Measurements from ENCODE around the gene CARD8.

The CARD8 gene

DNA sequence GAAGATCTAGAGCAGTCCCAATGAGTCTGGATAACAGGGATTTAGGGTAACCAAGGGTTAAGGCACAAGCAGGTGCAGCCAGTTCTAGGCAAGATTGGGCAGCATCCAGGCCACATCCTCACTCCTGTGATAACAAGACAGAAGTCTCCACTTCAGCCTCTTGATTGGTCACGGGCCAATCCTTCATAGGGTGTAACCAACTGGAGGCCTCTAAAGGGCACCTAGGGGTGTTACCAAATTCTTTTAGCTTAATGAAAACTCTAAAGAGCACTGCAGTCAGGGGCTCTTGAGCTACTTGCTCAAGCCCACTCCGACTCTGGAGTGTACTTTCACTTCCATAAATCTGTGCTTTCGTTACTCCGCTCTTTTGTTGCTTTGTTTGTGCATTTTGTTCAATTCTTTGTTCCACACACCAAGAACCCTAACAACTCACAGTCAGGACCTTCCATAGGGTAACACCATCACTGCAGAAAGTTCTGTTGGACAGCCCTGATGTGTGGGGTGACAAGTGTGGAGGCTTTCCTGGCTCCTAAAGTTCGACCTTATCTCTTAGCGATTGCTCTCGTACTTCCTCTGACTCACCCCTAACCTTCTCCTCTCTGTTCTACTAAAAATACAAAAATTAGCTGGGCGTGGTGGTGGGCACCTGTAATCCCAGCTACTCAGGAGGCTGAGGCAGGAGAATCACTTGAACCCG is 49.2 kb downstream of the CARD8 start:
- DNase-seq (ENCODE audit: low spot score): no peak

DNA sequence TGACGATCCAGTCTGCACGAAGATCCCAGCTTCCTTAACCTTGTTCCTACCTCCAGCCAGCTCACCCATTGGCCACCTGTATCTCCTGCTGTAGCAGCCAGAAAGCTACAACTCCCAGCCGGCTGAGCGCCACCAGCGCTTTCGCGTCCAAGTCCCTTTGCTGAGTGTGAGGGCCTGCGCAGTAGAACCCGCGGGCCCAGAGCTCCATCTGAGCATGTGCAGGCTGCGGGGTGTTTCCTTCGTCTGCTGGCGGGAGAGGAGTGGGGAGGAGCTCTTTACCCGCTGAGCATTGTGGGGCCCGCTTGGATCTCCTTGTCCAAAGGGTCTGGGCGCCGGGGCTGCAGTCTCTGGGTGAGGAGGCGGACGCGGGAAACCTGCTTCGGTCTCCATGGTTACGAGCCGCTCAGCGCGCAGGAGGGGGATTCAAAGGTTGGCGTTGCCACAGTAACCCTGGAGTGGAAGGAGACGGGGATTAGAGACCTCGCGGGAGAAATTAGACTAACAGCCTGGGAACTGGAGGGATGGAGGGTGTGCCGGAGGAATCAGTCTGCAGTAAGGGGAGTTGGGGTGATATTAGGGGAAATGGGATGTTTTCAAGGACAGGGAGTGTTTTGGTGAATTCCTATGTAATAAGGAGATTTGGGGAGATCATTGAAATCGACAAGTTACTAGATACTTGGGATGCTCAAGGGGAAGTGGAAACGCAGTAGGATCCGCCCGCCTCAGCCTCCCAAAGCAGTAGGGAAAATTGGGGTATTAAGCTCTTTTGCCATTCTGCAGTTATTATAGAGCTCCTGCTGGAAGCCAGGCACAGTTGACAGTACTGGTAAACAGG is 51.7 kb downstream of the CARD8 start:
- peak; percentile 94 for DNase-seq (ENCODE audit: low spot score)

- DNase-seq (ENCODE audit: low spot score): no peak
Observed at GRCh38 chr19:48203222-48203793, 52.4 kb downstream of the CARD8 start.

GRCh38 chr19:48196933-48197665 is 58.6 kb downstream of the CARD8 start:
- no peak for DNase-seq (ENCODE audit: low spot score)

GRCh38 chr19:48196321-48196763 is 59.4 kb downstream of the CARD8 start:
- DNase-seq (ENCODE audit: low spot score): no peak

DNA sequence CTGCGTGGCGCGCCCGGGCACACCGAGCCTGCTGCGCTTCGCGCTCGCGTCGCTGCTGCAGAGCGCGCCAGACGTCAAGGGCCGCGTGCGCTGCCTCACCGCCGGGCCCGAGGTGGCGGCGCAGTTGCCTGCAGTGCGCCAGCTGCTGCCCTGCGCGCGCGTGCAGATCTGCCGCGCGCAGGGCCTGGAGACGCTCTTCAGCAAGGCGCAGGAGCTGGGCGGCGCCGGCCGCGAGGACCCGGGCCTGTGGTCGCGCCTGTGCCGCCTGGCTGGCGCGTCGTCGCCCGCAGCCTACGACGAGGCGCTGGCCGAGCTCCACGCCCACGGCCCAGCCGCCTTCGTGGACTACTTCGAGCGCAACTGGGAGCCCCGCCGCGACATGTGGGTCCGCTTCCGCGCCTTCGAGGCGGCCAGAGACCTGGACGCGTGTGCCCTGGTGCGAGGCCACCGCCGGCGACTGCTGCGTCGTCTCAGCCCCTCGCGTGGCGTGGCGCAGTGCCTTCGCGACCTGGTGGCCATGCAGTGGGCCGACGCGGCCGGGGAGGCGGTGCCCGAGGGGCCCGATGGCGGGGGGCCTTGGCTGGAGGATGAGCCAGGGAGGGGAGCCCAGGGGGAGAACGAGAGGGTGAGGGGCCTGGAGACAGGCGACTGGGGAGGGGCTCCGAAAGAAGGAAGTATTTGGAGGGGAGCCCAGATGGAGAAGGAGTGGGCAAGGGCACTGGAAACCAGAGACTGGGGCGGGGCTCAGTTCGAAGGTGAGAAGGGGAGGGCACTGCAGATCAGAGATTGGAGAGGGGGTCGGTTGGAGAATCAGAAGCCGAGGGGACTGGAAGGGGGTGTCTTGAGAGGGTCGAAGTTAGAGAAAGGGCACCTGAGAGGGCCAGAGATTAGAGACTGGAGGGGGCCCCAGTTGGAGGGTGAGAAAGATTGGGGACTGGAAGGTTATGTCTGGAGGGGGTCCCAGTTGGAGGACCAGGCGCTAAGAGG is 60.6 kb downstream of the CARD8 start:
- no peak for DNase-seq (ENCODE audit: low spot score)

GRCh38 chr19:48194041-48194843 is 61.5 kb downstream of the CARD8 start:
- DNase-seq (ENCODE audit: low spot score): peak; percentile 55

DNA sequence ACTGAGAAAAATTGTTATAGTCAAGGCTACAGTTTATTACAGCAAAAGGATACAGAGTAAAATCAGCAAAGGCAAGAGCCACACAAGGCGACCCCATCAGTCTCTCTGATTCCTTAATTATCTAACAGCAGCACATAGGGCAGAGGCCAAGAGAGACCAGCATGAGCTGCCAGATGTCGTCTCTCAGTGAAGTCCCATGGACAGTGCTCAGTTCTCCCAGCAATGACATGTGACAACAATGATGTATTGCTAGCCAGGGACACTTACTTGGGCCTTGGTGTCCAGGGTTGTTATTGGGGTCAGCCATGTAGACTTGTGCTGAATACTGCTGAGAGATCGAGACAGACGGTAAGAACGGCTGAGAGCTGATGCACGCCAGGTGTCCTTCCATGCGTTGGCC is 63.0 kb downstream of the CARD8 start:
- no peak for DNase-seq (ENCODE audit: low spot score)

GRCh38 chr19:48190885-48191284 is 64.8 kb downstream of the CARD8 start:
- no peak for DNase-seq (ENCODE audit: low spot score)

- DNase-seq (ENCODE audit: low spot score): peak; percentile 92
Observed at GRCh38 chr19:48190288-48190884, 65.3 kb downstream of the CARD8 start.

- no peak for DNase-seq (ENCODE audit: low spot score)
Observed at GRCh38 chr19:48186541-48186991, 69.1 kb downstream of the CARD8 start.

DNA sequence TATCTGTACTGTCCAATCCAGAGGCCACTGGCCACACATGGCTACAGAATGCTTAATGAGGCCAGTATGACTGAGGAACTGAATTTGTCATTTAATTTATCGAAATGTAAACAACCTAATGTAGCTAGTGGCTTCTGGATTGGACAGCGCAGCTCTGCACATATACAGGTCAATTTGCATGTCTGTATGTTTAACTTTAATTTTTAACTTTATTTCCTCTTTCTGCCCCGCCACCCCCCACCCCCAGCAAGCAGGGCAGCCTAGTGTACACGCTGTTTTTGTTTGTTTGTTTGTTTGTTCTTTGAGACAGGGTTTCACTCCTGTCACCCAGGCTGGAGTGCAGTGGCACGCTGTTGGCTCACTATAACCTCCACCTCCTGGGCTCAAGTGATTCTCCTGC is 69.7 kb downstream of the CARD8 start:
- DNase-seq (ENCODE audit: low spot score): no peak

GRCh38 chr19:48183356-48183755 is 72.4 kb downstream of the CARD8 start:
- DNase-seq (ENCODE audit: low spot score): no peak

- DNase-seq (ENCODE audit: low spot score): no peak
Observed at GRCh38 chr19:48182434-48182833, 73.3 kb downstream of the CARD8 start.

DNA sequence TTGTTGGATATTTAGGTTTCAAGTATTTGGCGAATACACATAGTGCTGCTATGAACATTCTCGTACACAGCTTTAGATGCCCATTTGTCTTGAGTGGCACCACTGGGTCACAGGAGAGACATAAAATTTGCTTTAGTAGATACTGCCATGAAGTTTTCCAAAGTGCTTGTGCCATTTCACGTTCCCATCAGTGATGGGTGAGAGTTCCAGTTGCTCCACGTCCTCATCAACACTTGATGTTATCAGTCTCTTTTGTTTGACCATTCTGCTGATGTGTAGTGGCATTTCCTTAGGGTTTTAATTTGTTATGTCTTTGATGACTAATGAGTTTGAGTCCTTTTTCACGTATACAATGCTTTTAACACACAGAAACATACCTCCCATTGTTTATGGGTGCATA is 74.2 kb downstream of the CARD8 start:
- no peak for DNase-seq (ENCODE audit: low spot score)

GRCh38 chr19:48176226-48176625 is 79.5 kb downstream of the CARD8 start:
- DNase-seq (ENCODE audit: low spot score): no peak

DNA sequence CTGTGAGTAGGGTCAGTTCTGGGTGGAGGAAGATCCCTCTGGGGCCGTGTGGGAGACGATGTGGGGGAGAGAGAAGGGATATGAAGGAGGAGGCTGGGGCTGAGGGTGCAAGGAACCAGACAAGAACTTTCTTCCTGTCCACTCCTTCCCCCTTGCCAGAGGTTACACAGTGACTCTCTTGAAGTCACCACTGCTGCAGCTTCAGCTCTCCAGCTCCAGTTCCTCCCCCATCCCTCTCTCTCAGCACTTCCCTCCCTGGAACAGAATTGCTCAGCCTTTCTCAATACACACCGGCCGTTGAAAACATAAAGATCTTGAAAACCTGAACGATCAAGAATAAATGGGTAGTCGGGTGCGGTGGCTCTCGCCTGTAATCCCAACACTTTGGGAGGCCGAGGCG is 80.1 kb downstream of the CARD8 start:
- DNase-seq (ENCODE audit: low spot score): no peak

DNA sequence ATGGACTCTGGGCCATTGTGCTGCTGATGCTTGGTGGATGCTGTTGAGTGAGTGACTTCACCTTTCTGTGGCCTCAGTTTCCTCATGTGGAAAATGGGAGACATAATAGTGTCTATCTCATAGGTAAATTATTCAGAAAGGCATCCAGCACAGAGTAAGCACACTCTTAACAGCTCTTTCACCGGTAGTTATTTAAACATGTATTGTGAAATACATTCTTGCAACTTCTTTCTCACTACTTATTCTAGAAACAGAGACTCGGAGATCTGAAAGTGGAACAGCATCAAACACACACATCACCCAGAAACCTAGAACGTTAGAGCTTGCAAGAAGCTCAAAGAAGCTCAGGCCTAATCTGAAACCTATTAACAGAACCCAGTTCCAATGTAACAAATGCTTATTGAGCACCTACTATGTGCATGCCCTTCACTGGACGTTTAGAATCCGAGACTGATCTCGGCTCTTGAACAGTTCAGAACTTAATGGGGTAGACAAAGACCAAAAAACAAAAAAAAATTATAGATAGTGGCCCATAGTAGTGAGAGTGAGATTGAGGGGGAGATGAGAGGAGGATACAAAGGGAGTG is 81.2 kb downstream of the CARD8 start:
- no peak for DNase-seq (ENCODE audit: low spot score)

GRCh38 chr19:48171710-48172109 is 84.0 kb downstream of the CARD8 start:
- DNase-seq (ENCODE audit: low spot score): no peak
